ENCODE results near the gene MYO9B. TPM values are rescaled to one million over a fixed set of nuclear protein-coding genes. Genes with fewer than 3 reads are reported as not detected.

Gene MYO9B
- total RNA-seq: 100 to 1,000 TPM; 321 to 378 (median 365) TPM
- total RNA-seq (2013): 105 TPM

GRCh38 chr19:17075035-17075863, at the start of gene MYO9B, which contains the start of gene HAUS8:
Gene MYO9B (plus strand): TSS chr19:17075777. CDS start chr19:17101718, 25,941 bp downstream.
Gene HAUS8 (minus strand): TSS chr19:17075452. CDS start chr19:17075422, 30 bp downstream.
- H3K4me3 Mint-ChIP-seq: peak within 1 kb of the TSS; percentile 98
- under 1% methylated on average over 103 of the region's 103 CpGs for WGBS (ENCODE audit: insufficient coverage)
- H3K4me1 ChIP-seq (ENCODE audit: control insufficient read depth, insufficient read depth, low read length): peaks cover 57% of the 10 kb centered on the region
- H3K36me3 ChIP-seq (ENCODE audit: control insufficient read depth, insufficient read depth, low read length): peaks cover 5% of the 10 kb centered on the region
- intact Hi-C loops (cut with micrococcal nuclease): loop anchor here (1.0 to 2.0 kb wide), 2 partner anchors 50 to 151 kb away; partner anchors contain the start of gene OCEL1
- TF ChIP-seq CTCF (IDR thresholded peaks at IDR 0.05): no peak
- ATAC-seq (peak; percentile 89 to 98 (median 89)), DNase-seq (peak; percentile 99 to 100)
- peak within 1 kb of the TSS; percentile 83 for H3K4me3 ChIP-seq (ENCODE audit: low read length)
- no peaks in the 10 kb centered on the region for H3K36me3 Mint-ChIP-seq
- peaks cover 0 to 3% of the 10 kb centered on the region in 2 donors for H3K27me3 Mint-ChIP-seq (ENCODE audit: low read depth in 2 of 2)
- peak within 1 kb of the TSS; percentile 92 to 96 for H3K27ac Mint-ChIP-seq
- peaks cover 48 to 73% of the 10 kb centered on the region in 2 donors for H3K4me1 Mint-ChIP-seq
- H3K27ac ChIP-seq (ENCODE audit: low read length): peak within 1 kb of the TSS; percentile 81
- no peaks in the 10 kb centered on the region for H3K9me3 Mint-ChIP-seq
- H3K27me3 ChIP-seq (ENCODE audit: control insufficient read depth, insufficient read depth, low read length): no peaks in the 10 kb centered on the region
- H3K9me3 ChIP-seq (ENCODE audit: control insufficient read depth, insufficient read depth, low read length): no peaks in the 10 kb centered on the region

GRCh38 chr19:17025991-17026658, 49.5 kb upstream of the MYO9B start:
- Mint-ChIP-seq H3K4me3 (peak overlapping the region; percentile 47), H3K36me3 (no peaks in the 10 kb centered on the region), H3K4me1 (peaks cover 7% of the 10 kb centered on the region in 2 donors), H3K27me3 (ENCODE audit: low read depth in 2 of 2) (peaks cover 38 to 58% of the 10 kb centered on the region in 2 donors), H3K9me3 (peaks cover 2 to 6% of the 10 kb centered on the region in 2 donors), H3K27ac (no peak overlapping the region)
- TF ChIP-seq CTCF (IDR thresholded peaks at IDR 0.05): no peak
- H3K36me3 ChIP-seq (ENCODE audit: control insufficient read depth, insufficient read depth, low read length): no peaks in the 10 kb centered on the region
- no peak overlapping the region for H3K27ac ChIP-seq (ENCODE audit: low read length)
- H3K4me3 ChIP-seq (ENCODE audit: low read length): no peak overlapping the region
- ATAC-seq (no peak), DNase-seq (peak in 1 of 2 donors; percentile 40)
- 2% methylated on average over 39 of the region's 40 CpGs for WGBS (ENCODE audit: insufficient coverage)
- intact Hi-C loops (cut with micrococcal nuclease): no loop called here
- H3K27me3 ChIP-seq (ENCODE audit: control insufficient read depth, insufficient read depth, low read length): peaks cover 10% of the 10 kb centered on the region
- H3K4me1 ChIP-seq (ENCODE audit: control insufficient read depth, insufficient read depth, low read length): peaks cover 9% of the 10 kb centered on the region
- H3K9me3 ChIP-seq (ENCODE audit: control insufficient read depth, insufficient read depth, low read length): peaks cover 12% of the 10 kb centered on the region

GRCh38 chr19:17026706-17027534, 48.7 kb upstream of the MYO9B start, which contains the start of gene CPAMD8:
Gene CPAMD8 (minus strand): TSS chr19:17026810. CDS start chr19:17026642, 168 bp downstream.
- no peak for DNase-seq
- no peak for TF ChIP-seq CTCF (IDR thresholded peaks at IDR 0.05)
- peaks cover 38 to 58% of the 10 kb centered on the region in 2 donors for H3K27me3 Mint-ChIP-seq (ENCODE audit: low read depth in 2 of 2)
- Histone ChIP-seq H3K4me3 (ENCODE audit: low read length) (no peak within 1 kb of the TSS), H3K36me3 (ENCODE audit: control insufficient read depth, insufficient read depth, low read length) (no peaks in the 10 kb centered on the region), H3K27me3 (ENCODE audit: control insufficient read depth, insufficient read depth, low read length) (peaks cover 10% of the 10 kb centered on the region), H3K4me1 (ENCODE audit: control insufficient read depth, insufficient read depth, low read length) (peaks cover 7% of the 10 kb centered on the region), H3K9me3 (ENCODE audit: control insufficient read depth, insufficient read depth, low read length) (peaks cover 12% of the 10 kb centered on the region), H3K27ac (ENCODE audit: low read length) (no peak within 1 kb of the TSS)
- intact Hi-C loops (cut with micrococcal nuclease): no loop called here
- 5% methylated on average over 60 of the region's 67 CpGs for WGBS (ENCODE audit: insufficient coverage)
- H3K27ac Mint-ChIP-seq: no peak within 1 kb of the TSS
- H3K4me3 Mint-ChIP-seq: peak within 1 kb of the TSS; percentile 47
- peaks cover 2 to 6% of the 10 kb centered on the region in 2 donors for H3K9me3 Mint-ChIP-seq
- no peaks in the 10 kb centered on the region for H3K36me3 Mint-ChIP-seq
- peaks cover 7% of the 10 kb centered on the region in 2 donors for H3K4me1 Mint-ChIP-seq
- no peak for ATAC-seq
